Measurements from ENCODE around the gene MBTPS1.

The MBTPS1 gene

DNA sequence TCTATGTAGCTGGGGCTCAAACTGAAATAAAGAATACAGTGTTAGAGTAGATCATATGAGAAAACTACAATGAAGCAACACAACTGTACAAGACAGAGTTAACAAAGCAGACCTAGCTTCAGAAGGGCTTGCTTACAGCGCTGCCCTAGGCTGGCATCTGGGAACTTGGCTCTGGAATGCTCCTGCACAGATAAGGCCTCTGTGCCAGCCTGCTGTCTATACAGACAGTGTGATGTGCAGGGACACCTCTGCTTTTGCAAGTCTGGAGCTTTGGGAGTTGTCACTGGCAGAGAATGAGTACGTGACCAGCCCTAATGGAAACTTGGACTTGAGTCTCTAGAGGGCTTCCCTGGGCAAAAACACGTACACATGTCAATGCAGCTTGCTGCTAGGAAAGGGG is 42.0 kb downstream of the MBTPS1 start:
- DNase-seq (ENCODE audit: low read depth in 2 of 2) = no peak

DNA sequence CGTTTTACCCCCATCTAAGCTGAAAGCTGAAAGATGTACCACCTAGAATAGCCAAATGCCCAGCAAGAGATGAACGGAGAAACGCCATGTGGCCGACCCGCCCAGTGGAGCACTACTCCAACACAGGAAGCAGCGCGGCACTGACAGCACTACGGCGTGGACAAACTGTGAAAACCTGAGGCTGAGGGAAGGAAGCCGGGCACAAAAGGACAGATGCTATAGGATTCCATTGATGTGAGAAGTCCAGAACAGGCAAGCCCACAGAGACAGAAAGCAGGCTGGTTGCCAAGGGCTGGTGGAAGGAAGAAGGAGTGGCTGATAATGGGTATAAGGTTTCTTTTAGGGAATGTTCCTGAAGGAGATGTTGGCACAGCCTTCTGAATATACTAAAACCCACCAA is 44.7 kb downstream of the MBTPS1 start:
- no peak for DNase-seq (ENCODE audit: low read depth in 2 of 2)

DNA sequence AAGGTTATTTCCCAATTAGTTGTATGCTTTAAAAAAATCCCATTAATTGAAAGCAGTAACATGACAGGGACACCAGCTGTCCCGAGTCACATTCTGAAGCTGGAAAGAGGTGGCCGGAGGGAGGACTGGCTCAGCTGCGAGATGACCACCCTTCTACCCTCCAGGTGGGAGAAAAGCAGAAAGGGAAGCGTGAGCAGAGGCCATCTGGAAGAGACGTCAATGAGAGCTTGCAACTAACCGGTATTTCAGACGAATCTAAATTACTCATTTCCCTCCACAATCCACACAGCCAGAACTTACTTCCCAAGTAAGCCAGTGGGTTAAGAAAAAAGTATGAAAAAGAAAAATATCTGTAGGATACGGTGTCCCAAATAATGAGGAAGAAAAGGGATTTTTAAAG is 45.6 kb downstream of the MBTPS1 start:
- DNase-seq (ENCODE audit: low read depth in 2 of 2) = no peak

DNA sequence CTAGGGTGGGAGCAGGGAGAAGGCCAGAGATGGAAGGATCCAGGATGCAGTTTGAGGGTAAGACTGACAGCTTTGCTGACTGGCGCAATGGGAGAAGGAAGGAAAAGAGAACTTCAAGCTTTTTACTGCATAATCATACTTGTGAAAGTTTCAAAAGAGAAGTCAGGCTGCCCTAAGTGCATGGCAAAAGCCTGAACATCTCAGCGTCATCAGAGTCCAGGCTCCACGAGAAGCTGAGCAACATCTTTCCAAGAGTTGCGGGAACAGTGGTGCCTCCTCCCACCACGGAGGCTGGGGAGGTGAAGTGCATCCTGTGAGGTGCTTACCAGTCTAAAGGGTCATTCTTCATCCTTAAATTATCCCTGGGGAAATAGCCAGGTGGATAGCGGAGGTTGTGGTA is 47.2 kb downstream of the MBTPS1 start:
- DNase-seq (ENCODE audit: low read depth in 2 of 2) = no peak

DNA sequence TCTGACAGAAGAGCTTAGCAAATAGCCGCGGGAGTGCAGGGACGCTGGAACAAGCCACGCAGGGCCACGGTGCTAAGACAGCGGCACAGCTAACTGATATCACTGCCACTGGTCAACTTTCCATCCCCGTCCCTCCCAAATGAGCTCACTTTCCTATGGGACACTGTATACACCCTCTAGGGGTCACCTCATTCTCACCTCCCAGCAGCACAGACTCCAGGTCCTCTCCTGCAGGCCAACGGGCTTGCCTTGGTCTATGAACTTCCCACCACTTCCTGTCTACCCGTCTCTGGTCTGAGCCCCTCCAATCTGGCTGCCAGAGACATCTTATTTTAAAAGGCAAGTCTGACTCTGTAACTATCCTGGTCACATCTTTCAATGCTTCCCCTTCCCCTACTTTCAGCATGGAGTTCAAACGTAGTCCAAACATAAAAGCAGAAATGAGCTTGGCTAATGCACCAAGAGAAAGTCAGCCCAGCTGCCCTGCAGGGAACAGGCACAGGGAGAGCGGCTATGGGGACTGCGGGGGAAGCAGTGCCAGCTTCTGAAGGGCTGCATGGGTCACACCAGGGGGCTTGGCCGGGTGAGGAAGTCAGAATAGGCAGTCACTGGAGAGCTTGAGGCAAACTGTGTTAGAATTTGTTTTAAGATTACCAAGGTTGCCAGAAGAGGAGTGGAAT is 47.8 kb downstream of the MBTPS1 start:
- no peak for DNase-seq (ENCODE audit: low read depth in 2 of 2)

DNA sequence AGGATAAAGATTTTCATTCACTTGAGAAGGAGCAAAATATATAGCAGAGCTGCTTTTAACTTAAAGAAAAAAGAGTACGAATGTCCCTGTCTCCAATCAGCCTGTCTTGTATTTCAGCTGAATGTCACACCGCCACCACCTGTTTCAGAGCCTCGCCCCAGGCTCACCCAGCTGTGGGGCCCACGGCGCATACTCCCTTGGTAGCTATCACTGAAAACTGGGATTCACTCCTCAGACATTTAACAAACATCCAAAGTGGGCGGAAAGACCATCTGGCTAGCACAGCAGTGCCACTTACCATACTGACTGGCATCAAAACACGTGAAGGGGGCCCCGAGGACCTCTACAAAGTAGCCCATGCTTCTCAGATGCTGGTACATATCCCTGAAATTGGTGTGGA is 48.7 kb downstream of the MBTPS1 start:
- DNase-seq (ENCODE audit: low read depth in 2 of 2) = no peak

DNA sequence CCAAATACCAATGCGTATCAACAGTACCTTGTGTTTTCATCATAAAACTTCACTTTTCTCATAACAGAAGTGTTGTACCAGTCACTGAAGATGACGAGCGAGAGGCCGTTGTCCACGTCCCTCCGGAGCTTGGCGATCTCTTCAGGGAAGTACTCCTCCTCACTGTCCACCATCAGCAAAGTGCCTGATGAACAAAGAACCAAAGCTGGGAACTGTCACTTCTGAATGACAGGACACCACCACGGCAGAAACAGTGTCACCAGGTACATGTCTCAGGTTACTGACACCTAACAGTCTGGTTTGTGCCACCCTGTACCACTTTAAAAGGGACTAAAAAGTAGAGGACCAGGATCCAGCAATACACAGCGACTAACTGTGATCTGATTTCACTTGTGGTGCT is 49.1 kb downstream of the MBTPS1 start:
- DNase-seq (ENCODE audit: low read depth in 2 of 2) = no peak

DNA sequence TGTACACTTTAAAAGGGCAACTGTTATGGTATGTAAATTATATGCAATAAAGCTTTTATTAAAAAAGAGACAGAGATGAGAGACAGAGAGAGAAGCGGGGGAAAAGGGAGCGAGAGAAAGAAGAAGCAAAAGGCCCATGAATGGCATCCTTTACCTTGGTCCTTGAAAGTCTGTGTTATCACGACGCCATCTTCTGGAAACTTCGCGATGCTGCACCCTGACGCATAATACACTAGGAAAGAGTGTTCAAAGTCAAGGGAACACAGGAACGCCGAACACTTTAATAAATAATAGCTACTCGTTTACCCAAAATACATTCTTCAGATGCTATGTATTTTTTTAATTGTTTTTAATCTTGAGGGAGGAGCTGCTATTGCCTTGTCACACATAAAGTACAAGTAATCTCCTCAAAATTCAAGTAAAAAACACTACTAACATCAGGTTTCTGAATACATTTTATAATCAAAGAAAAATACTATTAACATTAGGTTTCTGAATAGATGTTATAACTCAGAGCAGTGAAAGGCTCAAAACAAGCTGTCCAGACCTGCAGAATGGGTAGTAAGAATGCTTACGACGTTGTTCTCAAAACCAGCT is 51.1 kb downstream of the MBTPS1 start:
- DNase-seq (ENCODE audit: low read depth in 2 of 2) = no peak

DNA sequence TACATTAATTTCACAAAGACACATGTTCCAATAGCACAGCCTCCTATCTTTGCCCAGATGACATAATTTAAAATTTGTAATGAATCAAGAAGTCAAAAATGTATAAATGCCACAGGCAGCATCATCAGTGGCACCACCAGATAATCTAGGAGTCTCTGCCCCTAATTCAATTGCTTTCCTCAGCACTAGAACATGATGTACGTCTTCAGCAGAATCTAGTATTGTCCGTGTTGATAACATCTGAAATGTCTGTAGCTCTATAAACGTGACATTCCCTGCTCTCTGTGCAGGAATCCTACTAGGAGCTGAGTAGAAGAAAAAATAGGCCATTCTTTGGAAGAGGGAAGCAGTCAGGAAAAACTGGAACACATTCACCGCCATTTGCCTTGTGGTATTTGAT is 52.8 kb downstream of the MBTPS1 start:
- DNase-seq (ENCODE audit: low read depth in 2 of 2) = no peak

DNA sequence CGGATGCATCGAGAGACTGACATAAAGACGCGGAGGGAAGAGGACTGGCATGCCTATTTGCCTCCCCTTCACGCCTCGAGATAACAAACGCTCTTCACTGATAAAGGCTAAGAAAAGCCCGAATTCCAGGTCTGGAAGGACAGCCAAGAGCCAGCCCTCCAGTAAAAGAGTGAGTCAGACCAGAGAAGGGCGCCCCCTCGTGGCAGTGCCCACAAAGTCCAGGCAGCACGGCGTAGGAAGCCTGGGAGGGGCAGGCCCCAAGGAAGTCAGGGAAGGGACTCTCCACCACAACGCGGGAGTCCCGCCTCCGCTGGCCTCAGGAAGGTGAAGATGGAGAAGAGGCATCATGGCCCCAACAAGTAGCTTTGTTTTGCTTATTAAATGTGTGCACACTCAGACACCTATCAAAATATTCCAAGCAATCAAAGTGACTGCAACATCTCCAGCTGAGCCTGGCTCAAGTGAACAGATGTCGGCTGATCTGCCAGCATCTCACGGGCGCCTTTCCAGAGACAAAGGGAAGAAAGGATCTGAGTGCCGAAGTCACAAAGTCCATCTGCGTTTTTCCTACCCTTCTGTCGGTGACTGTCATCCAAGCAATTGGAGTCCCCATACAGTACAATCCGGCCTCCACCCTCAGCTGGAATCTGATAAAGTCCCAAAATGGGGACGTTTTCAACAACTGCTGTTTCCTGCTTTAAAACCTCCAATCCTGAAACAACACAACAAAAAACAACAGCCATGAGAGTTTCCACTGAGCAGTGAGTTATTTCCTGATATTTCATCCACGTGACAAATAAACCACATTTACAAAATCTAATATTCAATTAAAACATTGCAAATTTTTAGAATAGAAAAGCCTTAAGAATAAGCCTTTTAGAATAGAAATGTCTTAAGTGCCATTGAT is 53.8 kb downstream of the MBTPS1 start:
- peak in 1 of 2 donors; percentile 60 for DNase-seq (ENCODE audit: low read depth in 2 of 2)

DNA sequence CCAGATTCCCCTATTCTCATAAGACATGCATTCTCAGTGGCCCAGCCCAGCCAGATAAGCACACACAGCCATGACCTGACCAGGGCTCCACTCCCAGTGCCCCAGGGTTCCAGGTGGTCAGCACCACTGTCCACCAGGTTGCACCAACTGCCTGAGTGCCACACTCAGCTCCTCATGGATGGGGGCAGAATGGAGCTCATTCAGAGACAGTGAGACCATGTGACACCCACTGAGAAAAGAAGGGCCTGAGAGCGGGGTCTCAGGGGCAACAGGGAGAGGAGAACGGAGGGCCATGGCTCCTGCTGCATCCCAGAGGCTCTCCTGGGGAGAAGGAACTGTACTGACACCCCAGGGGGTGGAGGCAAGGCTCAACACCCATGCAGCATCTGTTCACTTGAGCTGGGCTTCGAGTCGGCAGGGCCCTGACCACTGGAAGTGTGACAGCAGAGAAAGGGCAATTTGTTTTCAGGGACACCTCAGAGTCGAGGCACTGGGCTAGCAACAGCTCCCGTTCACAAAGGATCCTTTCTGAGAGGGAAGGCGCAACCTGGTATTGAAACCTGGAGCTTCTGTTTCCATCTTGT is 55.4 kb downstream of the MBTPS1 start:
- DNase-seq (ENCODE audit: low read depth in 2 of 2) = no peak

DNA sequence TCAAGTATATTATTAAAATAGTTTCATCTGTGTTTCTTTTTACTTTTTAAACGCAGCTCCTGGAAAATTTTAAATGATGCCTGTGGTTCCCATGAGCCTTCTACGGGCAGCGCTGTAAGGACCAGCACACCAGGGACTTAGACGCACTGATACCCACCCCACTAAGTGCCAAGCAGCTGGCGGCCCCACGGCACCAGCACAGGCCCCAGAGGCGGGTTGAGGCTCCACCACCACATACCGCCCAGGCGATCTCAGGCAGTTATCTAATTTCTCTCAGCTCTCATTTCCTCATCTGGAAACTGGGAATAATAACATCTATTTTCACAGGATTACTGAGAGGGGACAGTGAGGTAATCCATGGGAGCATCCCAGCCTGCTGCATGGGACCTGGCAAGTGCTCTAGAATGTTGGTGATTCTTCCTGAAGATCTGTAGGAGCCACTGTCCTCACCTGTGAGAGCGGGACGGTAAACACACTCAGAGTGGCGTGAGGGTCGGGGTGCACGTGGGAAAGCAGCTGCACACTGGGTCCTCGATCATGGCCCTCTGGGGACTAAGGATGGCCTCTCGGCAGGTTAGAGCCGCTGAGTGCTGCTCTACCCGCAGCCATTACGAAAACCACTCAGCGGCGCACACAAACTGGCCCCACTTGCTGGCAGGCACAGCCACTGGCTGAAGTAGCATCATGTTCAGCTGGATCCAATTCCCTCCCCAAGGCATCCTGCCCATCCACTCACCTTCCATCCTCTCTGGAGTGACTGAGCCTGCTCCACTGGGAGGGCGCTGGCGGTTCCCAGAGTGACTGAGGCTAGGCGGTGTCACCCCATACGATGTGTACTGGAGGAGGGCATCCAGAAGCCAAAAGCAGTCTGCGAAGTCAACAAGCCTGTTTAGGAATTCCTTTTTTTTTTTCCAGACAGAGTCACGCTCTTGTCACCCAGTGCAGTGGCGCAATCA is 56.5 kb downstream of the MBTPS1 start:
- DNase-seq (ENCODE audit: low read depth in 2 of 2) = no peak

DNA sequence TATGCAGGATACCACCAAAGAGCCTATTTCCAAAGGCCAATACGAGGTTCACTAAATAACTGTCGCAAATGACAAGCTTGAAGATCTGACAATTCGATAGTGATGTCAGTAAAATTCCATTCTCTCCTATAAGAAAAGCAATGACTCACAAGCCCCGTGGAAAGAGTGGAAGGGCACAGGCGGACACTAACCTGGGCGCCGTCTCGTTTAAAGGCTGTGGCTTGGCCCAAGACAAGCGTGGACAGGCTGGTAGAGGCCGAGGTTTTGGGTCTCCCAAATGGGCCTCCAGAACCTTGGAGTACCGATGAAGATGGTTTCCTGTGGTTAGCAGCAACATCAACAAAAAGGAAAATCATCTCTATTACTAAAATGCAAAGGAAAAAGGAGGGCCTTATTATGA is 57.6 kb downstream of the MBTPS1 start:
- DNase-seq (ENCODE audit: low read depth in 2 of 2) = no peak

DNA sequence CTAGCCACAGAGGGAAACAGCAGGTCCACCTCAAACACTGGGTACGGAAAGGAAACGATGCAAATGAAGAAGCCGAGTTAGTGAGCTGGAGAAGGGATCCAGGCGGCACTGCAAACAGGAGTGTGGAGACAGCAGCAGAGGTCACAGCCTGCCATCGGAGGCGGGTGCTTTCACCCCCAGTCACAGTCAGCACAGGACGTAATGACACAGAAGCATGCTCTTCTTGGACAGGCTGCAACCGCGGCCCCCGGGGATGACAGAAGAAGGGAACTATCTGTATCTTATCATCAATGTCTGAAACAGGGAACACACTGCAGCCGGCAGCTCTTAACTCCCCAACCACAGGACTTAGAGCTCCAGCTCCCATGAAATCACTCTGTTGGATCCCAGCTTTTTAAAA is 58.1 kb downstream of the MBTPS1 start:
- DNase-seq (ENCODE audit: low read depth in 2 of 2) = no peak

DNA sequence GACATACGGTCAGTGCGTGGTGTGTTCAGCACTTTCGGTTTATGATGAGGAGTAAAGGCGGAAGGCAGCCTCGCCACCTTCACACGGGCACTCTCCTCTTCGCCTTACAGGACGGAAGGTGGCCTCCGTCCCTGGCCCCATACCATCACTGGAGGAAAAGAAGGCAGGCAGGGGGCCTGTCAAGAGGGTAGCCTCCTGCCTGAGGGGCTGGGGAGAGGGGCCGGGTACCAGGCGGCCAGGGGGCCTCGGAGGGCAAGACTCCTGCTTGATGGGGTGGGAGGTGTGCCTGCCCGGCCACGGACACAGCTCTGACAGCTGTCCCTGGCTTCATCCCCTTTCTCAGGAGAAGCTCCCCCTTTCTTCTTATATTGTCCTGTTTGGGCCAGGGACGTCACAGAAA is 58.5 kb downstream of the MBTPS1 start:
- DNase-seq (ENCODE audit: low read depth in 2 of 2) = no peak

DNA sequence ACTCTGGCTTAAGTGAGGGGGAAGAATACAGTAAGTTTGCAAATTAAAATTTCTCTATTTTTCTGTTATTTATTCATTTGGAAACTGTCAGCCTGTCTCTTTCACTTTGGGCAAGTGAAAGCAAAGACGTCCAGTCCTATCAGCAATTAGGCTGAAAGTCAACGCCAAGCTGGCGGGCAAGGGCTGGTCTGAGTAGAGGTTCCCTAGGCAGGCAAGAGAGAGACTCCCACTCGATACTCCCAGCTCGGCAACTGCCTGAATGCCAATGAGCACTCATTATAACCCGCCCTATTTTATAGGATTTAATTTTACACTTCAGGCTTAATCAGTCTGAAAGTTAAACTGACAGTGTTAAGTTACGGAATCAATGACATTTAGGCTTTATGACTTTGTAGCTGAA is 59.8 kb downstream of the MBTPS1 start:
- no peak for DNase-seq (ENCODE audit: low read depth in 2 of 2)

DNA sequence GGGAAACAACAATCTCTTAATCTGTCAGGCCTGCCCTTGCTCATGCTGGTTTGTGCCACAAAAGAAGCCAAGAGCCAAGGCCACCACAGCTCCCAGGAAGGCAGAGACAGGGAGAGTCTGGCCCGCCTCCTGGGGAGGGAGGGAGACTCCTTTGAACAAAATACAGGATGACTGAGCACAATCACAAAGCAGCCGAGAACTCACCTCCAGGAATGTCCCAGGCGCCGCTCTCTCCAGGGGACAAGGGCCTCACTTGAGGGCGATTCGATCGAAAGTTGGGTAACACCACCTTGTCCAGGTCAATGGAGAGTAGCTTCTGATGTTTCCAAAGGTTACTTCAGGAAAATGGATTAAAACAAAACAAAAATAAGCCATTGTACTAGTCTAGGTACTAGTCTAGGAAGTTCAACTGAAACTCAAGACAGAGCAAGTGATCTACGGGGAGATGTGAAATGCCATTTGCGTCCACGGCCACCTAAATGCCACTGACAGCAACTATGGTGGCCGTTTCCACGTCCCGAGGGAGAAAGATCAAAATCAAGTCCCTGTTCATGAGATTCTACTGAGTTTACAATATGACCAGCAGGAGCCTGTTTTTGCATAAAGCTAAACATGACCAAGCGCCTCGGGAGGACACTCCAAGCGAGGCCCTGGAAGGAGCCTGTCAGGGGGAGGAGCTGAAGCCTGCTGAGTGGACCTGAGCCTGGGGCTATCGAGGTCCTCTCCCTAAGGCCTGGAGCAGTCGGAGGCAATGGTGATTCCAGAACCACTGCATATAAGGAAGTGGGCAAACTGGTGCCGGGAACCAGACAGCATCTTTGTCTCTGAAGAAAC is 60.7 kb downstream of the MBTPS1 start:
- no peak for DNase-seq (ENCODE audit: low read depth in 2 of 2)

DNA sequence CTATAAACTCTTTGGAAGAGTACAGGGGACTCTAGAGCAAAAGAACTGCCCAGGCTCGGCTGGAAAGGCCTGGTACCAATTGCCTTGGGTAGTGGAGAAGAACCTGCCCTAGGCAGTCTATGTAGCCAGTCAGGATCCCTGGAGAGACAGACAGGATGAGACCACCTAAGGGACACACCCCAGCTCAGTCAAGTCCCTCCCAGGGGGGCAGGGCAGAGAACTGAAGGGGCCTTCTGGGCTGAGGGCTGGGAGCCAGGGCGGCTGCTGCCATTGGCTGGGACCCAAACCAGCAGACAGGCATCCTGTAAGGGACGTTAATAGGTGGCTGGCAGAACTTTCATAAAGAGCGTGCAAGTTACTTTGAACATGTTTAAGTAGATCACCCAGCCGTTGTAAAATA is 61.4 kb downstream of the MBTPS1 start:
- no peak for DNase-seq (ENCODE audit: low read depth in 2 of 2)

DNA sequence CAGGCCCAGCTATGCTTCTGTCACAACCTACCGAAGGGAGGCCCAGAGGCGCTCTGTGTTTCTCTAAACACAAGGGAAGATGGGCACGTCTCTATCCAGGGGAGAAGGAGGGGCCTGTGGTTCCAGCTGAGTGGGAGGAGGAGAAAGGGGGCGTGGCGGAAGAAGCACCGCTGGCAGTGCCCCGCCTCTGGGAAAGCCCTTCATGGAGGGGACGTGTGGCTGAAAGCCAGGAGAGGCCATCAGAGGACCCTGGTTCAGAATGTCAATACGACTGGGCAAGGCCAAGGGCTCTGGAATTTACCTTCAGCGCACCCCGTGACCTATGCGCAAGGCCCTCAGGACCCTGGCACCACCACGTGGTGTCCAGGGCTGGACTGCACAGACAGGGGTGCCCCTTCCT is 61.8 kb downstream of the MBTPS1 start:
- DNase-seq (ENCODE audit: low read depth in 2 of 2) = no peak

DNA sequence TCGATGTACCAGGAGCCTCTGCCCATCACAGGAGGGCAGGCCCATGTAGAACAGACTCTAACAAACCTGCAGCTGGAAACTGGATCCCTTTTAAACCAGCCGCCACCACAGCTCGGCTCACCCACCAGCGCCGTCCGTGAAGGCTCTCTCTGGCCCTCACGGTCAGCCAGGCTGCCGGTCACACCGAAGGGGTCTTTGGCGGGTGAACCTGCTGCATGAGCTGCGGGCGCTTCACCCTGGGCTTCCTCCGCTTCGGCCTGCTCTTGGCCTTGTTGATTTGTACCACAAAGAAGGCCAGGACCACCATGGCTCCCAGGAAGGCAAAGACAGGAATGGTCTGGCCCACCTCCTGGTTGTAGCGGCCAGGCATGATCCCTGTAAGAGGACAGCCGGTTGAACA is 62.5 kb downstream of the MBTPS1 start:
- DNase-seq (ENCODE audit: low read depth in 2 of 2) = no peak

DNA sequence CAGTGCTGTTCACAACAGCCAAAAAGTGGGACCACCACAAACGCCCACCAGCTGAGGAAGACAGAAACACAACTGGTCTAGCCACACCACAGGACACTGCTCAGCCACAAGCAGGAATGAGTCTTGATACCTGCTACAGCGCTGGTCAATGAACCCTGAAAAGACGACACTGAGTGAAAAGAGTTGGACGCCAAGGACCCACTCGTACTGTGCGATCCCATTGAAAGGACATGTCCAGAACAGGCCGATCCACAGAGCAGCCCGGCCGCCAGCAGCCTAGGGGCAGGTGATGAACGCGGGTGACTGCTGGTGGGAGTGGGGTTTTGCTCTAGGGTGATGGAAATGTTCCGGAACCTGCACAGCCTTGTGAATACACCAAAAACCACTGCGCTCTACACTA is 63.5 kb downstream of the MBTPS1 start:
- DNase-seq (ENCODE audit: low read depth in 2 of 2) = no peak
